ENCODE measurements around the gene MRPL4. TPM values are rescaled to one million over a fixed set of nuclear protein-coding genes. Genes with fewer than 3 reads are reported as not detected.

Gene MRPL4
- total RNA-seq, 1 experiment from 2014 or later: 146 TPM

GRCh38 chr19:10224337-10224736 lies 27.7 kb upstream of the MRPL4 start:
- no peak for ATAC-seq
- POLR2A ChIA-PET: no interaction called here
- no TSS peak for BruUV-seq (replicated peaks)

DNA sequence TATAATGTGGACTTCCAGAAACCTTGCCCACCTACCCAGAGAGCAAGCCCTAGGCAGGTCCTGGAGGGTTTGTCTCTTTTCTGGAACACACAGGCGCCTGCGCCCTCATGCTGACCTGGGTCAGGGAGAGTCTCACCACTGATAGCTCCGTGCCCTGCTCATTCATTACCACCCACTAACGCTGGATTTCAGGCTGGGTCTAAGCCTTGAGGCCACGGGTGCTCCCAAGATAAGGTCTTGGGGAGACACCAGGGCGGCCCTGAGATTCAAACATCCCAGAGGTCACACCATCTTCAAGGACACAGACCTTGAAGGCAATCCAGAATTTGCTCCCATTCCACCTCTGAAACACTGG lies 26.0 kb upstream of the MRPL4 start:
- intact Hi-C loops (cut with micrococcal nuclease): no loop called here
- no peak for ATAC-seq
- no peak for DNase-seq (ENCODE audit: low read depth, low spot score)
- CTCF ChIA-PET: interaction anchor here (0.7 kb wide), 1 partner anchor 24 kb away, joined by 4 read pairs; no protein-coding TSS in a partner anchor
- H3K27me3 ChIP-seq (ENCODE audit: insufficient read depth, low read length): no peaks in the 10 kb centered on the region
- H3K9me3 ChIP-seq (ENCODE audit: control insufficient read depth in 1 of 2, insufficient read depth in 1 of 2, low read depth in 1 of 2, low read length in 2 of 2): no peaks in the 10 kb centered on the region
- H3K4me2 ChIP-seq (ENCODE audit: low read length): no peak overlapping the region
- TF ChIP-seq EZH2 (IDR thresholded peaks at IDR 0.05) (no peak), CBX3 (IDR thresholded peaks at IDR 0.05; ENCODE audit: low read depth) (no peak), YY1 (IDR thresholded peaks at IDR 0.05; ENCODE audit: extremely low read depth, insufficient replicate concordance, low read depth, low read length) (no peak), ZFX (IDR thresholded peaks at IDR 0.05) (no peak), JUND (IDR thresholded peaks at IDR 0.05) (no peak), POLR2AphosphoS5 (IDR thresholded peaks at IDR 0.05; ENCODE audit: low read depth, low read length) (no peak), ELF1 (IDR thresholded peaks at IDR 0.05; ENCODE audit: borderline replicate concordance, low read depth) (no peak), SRF (IDR thresholded peaks at IDR 0.05; ENCODE audit: low read depth) (no peak), SP1 (IDR thresholded peaks at IDR 0.05; ENCODE audit: low read depth) (no peak), POLR2A (IDR thresholded peaks at IDR 0.05; ENCODE audit: borderline replicate concordance, extremely low read depth, insufficient read depth, insufficient read length) (no peak), SIN3A (IDR thresholded peaks at IDR 0.05; ENCODE audit: low read depth) (no peak), EZH2phosphoT487 (IDR thresholded peaks at IDR 0.05; ENCODE audit: borderline replicate concordance) (no peak), FOSL1 (IDR thresholded peaks at IDR 0.05; ENCODE audit: low read depth) (no peak)
- TF ChIP-seq, protein P1, sequence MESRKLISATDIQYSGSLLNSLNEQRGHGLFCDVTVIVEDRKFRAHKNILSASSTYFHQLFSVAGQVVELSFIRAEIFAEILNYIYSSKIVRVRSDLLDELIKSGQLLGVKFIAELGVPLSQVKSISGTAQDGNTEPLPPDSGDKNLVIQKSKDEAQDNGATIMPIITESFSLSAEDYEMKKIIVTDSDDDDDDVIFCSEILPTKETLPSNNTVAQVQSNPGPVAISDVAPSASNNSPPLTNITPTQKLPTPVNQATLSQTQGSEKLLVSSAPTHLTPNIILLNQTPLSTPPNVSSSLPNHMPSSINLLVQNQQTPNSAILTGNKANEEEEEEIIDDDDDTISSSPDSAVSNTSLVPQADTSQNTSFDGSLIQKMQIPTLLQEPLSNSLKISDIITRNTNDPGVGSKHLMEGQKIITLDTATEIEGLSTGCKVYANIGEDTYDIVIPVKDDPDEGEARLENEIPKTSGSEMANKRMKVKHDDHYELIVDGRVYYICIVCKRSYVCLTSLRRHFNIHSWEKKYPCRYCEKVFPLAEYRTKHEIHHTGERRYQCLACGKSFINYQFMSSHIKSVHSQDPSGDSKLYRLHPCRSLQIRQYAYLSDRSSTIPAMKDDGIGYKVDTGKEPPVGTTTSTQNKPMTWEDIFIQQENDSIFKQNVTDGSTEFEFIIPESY (IDR thresholded peaks at IDR 0.05; ENCODE audit: extremely low read depth, insufficient replicate concordance, low read length): no peak
- TF ChIP-seq, protein P2, sequence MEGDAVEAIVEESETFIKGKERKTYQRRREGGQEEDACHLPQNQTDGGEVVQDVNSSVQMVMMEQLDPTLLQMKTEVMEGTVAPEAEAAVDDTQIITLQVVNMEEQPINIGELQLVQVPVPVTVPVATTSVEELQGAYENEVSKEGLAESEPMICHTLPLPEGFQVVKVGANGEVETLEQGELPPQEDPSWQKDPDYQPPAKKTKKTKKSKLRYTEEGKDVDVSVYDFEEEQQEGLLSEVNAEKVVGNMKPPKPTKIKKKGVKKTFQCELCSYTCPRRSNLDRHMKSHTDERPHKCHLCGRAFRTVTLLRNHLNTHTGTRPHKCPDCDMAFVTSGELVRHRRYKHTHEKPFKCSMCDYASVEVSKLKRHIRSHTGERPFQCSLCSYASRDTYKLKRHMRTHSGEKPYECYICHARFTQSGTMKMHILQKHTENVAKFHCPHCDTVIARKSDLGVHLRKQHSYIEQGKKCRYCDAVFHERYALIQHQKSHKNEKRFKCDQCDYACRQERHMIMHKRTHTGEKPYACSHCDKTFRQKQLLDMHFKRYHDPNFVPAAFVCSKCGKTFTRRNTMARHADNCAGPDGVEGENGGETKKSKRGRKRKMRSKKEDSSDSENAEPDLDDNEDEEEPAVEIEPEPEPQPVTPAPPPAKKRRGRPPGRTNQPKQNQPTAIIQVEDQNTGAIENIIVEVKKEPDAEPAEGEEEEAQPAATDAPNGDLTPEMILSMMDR (IDR thresholded peaks at IDR 0.05 in 2 of 3, conservative IDR thresholded peaks at IDR 0.05 in 1 of 3; ENCODE audit: borderline replicate concordance in 1 of 3, insufficient read depth in 1 of 3, low read depth in 2 of 3, low read length in 2 of 3): no peak
- H3K4me3 ChIP-seq (replicated peaks in 1 of 2; ENCODE audit: low read depth in 1 of 2, low read length in 2 of 2): no peak overlapping the region
- H3K4me1 ChIP-seq (ENCODE audit: control insufficient read depth in 1 of 2, insufficient read depth in 2 of 2, low read length in 2 of 2): peaks cover 0 to 14% of the 10 kb centered on the region in 2 experiments; a peak in 3 of 4 replicates
- POLR2A ChIA-PET: no interaction called here
- RAD21 ChIA-PET (ENCODE audit: low non-redundant PET in 1 of 2, low total read pairs in 2 of 2, uncharacterized antibody in 2 of 2, unreplicated experiment in 2 of 2): no interaction called here
- peaks cover 6% of the 10 kb centered on the region; the same call in 1 of the 2 replicates for H3K79me2 ChIP-seq (ENCODE audit: insufficient read depth, low read length)
- H4K20me1 ChIP-seq (ENCODE audit: insufficient read depth): no peaks in the 10 kb centered on the region
- H2AFZ ChIP-seq (ENCODE audit: low read depth, low read length, poor library complexity, severe bottlenecking): no peak overlapping the region
- no peaks in the 10 kb centered on the region for H3K36me3 ChIP-seq (ENCODE audit: control insufficient read depth in 1 of 2, insufficient read depth in 2 of 2, low read length in 2 of 2)
- BruUV-seq (replicated peaks): no TSS peak
- H3K27ac ChIP-seq (ENCODE audit: low read depth, low read length): no peak overlapping the region
- no peaks in the 10 kb centered on the region for H3K9me2 ChIP-seq (ENCODE audit: insufficient read depth)
- no peak overlapping the region for H3K9ac ChIP-seq (ENCODE audit: low read length)

More at GRCh38 chr19:10224337-10224736, 27.7 kb upstream of the MRPL4 start:
- Histone ChIP-seq H3K4me1 (ENCODE audit: control insufficient read depth in 1 of 2, insufficient read depth in 2 of 2, low read length in 2 of 2) (peaks cover 0 to 2% of the 10 kb centered on the region in 2 experiments; a peak in 2 of 4 replicates), H3K4me2 (ENCODE audit: low read length) (no peak overlapping the region), H2AFZ (ENCODE audit: low read depth, low read length, poor library complexity, severe bottlenecking) (no peak overlapping the region), H3K9me3 (ENCODE audit: control insufficient read depth in 1 of 2, insufficient read depth in 1 of 2, low read depth in 1 of 2, low read length in 2 of 2) (no peaks in the 10 kb centered on the region), H3K79me2 (ENCODE audit: insufficient read depth, low read length) (no peaks in the 10 kb centered on the region), H4K20me1 (ENCODE audit: insufficient read depth) (no peaks in the 10 kb centered on the region), H3K9ac (ENCODE audit: low read length) (no peak overlapping the region), H3K27me3 (ENCODE audit: insufficient read depth, low read length) (no peaks in the 10 kb centered on the region), H3K27ac (ENCODE audit: low read depth, low read length) (no peak overlapping the region), H3K4me3 (replicated peaks in 1 of 2; ENCODE audit: low read depth in 1 of 2, low read length in 2 of 2) (no peak overlapping the region), H3K9me2 (ENCODE audit: insufficient read depth) (no peaks in the 10 kb centered on the region), H3K36me3 (ENCODE audit: control insufficient read depth in 1 of 2, insufficient read depth in 2 of 2, low read length in 2 of 2) (no peaks in the 10 kb centered on the region)
- no peak for TF ChIP-seq TCF7L2 (IDR thresholded peaks at IDR 0.05; ENCODE audit: borderline replicate concordance, extremely low read depth, insufficient read depth, insufficient read length)
- DNase-seq (ENCODE audit: low read depth, low spot score): no peak
- RAD21 ChIA-PET (ENCODE audit: low non-redundant PET in 1 of 2, low total read pairs in 2 of 2, uncharacterized antibody in 2 of 2, unreplicated experiment in 2 of 2): no interaction called here
- CTCF ChIA-PET: no interaction called here
- intact Hi-C loops (cut with micrococcal nuclease): no loop called here
